ENCODE measurements around the gene CPA3.

Gene CPA3

GRCh38 chr3:148863297-148863696 is 1.8 kb upstream of the CPA3 start:
- no peak for DNase-seq

- no peak for DNase-seq
Measured at GRCh38 chr3:148863814-148864213, 1.3 kb upstream of the CPA3 start.

GRCh38 chr3:148866261-148866660 is 1.2 kb downstream of the CPA3 start:
- DNase-seq: no peak

- no peak for DNase-seq
Measured at GRCh38 chr3:148873270-148873927, 8.3 kb downstream of the CPA3 start.

GRCh38 chr3:148873977-148874376 is 8.9 kb downstream of the CPA3 start:
- no peak for DNase-seq

- no peak for DNase-seq
Measured at GRCh38 chr3:148878095-148878494, 13.0 kb downstream of the CPA3 start.

GRCh38 chr3:148879256-148879655 is 14.2 kb downstream of the CPA3 start:
- DNase-seq: no peak

- no peak for DNase-seq
Measured at GRCh38 chr3:148880681-148881080, 15.6 kb downstream of the CPA3 start.

GRCh38 chr3:148881286-148881685 is 16.2 kb downstream of the CPA3 start:
- no peak for DNase-seq

- no peak for DNase-seq
Measured at GRCh38 chr3:148882288-148882687, 17.2 kb downstream of the CPA3 start.

- DNase-seq: no peak
Measured at GRCh38 chr3:148883163-148883562, 18.1 kb downstream of the CPA3 start.

- no peak for DNase-seq
Measured at GRCh38 chr3:148884261-148884660, 19.2 kb downstream of the CPA3 start.

- no peak for DNase-seq
Measured at GRCh38 chr3:148889828-148890227, 24.7 kb downstream of the CPA3 start.

GRCh38 chr3:148896062-148896461 is 31.0 kb downstream of the CPA3 start:
- no peak for DNase-seq

- DNase-seq: no peak
Measured at GRCh38 chr3:148901987-148902791, 37.1 kb downstream of the CPA3 start.

- DNase-seq: no peak
Measured at GRCh38 chr3:148903022-148903442, 37.9 kb downstream of the CPA3 start.

GRCh38 chr3:148903941-148904340 is 38.8 kb downstream of the CPA3 start:
- no peak for DNase-seq

- DNase-seq: no peak
Measured at GRCh38 chr3:148906667-148907066, 41.6 kb downstream of the CPA3 start.

- no peak for DNase-seq
Measured at GRCh38 chr3:148911173-148911572, 46.1 kb downstream of the CPA3 start.

- DNase-seq: no peak
Measured at GRCh38 chr3:148911592-148911991, 46.5 kb downstream of the CPA3 start.

GRCh38 chr3:148914936-148915690 is 50.0 kb downstream of the CPA3 start:
- DNase-seq: no peak

- no peak for DNase-seq
Measured at GRCh38 chr3:148916132-148916531, 51.0 kb downstream of the CPA3 start.

- DNase-seq: no peak
Measured at GRCh38 chr3:148922467-148922866, 57.4 kb downstream of the CPA3 start.

- no peak for DNase-seq
Measured at GRCh38 chr3:148923592-148923991, 58.5 kb downstream of the CPA3 start.
